K562 (cell line): Measurements from ENCODE around the gene APBB2.

Source experiments
- GABPA ChIP-seq: fragments of 200-800 bp; sonication (Bioruptor generic); conservative IDR thresholded peaks from 2 replicates; pipeline ENCODE4 v1.6.1; 2016; ENCODE audit warnings: low read depth, missing genetic modification characterization, missing compliant biosample characterization
- THRAP3 ChIP-seq: fragments of 450-650 bp; IDR thresholded peaks from 2 replicates; pipeline ENCODE4 v1.6.1; 2016; ENCODE audit warnings: mild to moderate bottlenecking, inconsistent platforms, borderline replicate concordance

DNA sequence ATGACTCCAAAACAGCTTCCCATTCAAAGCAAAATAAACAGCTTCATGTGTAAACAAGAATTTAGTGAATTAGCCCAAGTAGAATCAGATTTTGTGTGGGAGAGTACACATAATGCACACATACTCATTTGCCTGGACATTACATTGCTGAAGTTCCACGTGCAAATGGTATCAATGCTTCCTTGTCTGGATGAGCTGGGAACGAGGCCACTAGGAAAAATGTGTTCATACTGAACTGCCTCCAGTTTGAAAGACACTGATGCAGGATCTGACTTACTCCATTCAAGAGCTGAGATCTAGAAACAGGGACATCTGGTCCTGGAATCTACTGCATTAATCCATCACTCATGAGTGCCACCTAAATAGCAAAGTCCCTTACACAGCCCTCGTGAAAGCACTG lies 228.0 kb downstream of the APBB2 start:
- TF ChIP-seq THRAP3 (no peak), GABPA (tag) (no peak)
